Kidney epithelial cell (primary cell): ENCODE measurements around the gene BAHCC1. TPM values are rescaled to one million over a fixed set of nuclear protein-coding genes. Genes with fewer than 3 reads are reported as not detected.
"Not testable (repeated sequence)": the region's sequence is repeated elsewhere in the genome, so short reads cannot be mapped to it uniquely, and the experiment has no call there.

Source experiments
- DNase-seq: peaks from one replicate; pipeline ENCODE4 v3.0.0-alpha.2; 2010; ENCODE audit warnings: low read depth
- H3K27me3 ChIP-seq: 2 replicates; pipeline ENCODE4 v1.6.0; 2011; ENCODE audit warnings: low read length; ENCODE audit not compliant: control insufficient read depth, insufficient read depth
- H3K36me3 ChIP-seq: 2 replicates; pipeline ENCODE4 v1.5.1; 2011; ENCODE audit warnings: low read length; ENCODE audit not compliant: control insufficient read depth, insufficient read depth
- H3K4me3 ChIP-seq: 2 replicates; pipeline ENCODE4 v1.5.1; 2011; ENCODE audit warnings: low read depth, mild to moderate bottlenecking, control low read depth, low read length
- total RNA-seq: library from RNA; depleted of rRNA; stranded (reverse); fragments of >200 nt; gene quantifications from 2 replicates; pipeline ENCODE4 v1.2.3, GENCODE V29; 2015
- TF ChIP-seq, protein P1 (sequence below): IDR thresholded peaks from 2 replicates; pipeline ENCODE4 v1.5.1; 2011; ENCODE audit warnings: mild to moderate bottlenecking, moderate library complexity, low read length, control low read depth, inconsistent platforms; ENCODE audit not compliant: insufficient read depth, poor library complexity, severe bottlenecking

BAHCC1 gene
- total RNA-seq, 1 donor from 2014 or later: 6.6 TPM

DNA sequence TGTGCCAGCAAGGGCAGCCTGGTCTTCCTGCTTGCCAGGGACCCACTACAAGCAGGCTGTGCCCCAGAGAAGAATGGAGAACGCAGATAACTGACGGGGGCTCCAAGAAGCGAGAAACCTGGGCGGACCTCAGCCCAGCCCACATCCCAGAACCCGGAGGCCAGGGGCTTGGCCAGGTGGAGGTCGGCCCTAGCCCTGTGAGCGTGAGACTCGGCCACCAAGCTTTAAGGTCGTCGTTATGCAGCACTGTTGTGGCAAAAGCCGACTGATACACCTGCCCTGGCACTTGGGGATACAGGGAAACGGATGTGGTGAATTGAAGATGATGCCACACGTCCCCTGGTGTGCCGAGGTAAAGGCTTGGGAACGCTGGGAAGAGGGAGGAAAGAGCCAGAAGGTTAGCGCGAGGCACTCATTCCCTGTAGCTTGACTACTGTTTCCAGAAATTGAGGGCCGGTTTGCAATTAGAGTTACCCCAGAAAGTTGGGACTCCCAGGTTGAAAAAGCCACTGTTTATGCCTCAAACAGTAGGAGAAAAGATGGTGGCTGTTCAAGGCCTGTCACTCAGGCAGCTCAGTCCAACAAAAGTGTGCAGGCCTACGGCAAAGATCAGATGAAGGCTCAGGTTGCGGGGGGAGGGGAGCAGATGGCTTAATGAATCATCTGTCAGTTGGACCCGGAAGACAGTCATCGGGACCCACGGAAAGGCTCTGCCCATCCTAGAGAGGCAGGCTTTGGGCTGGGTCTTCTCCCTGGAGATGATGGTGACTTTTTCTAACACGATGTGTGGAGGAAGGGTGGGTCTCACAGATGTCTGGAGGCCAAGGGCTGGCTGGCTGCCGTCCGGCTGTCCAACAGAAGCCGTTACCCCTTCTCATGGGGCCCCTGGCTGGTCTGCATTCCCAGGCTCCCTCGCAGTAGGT is 45.6 kb upstream of the BAHCC1 start:
- TF ChIP-seq, protein P1, sequence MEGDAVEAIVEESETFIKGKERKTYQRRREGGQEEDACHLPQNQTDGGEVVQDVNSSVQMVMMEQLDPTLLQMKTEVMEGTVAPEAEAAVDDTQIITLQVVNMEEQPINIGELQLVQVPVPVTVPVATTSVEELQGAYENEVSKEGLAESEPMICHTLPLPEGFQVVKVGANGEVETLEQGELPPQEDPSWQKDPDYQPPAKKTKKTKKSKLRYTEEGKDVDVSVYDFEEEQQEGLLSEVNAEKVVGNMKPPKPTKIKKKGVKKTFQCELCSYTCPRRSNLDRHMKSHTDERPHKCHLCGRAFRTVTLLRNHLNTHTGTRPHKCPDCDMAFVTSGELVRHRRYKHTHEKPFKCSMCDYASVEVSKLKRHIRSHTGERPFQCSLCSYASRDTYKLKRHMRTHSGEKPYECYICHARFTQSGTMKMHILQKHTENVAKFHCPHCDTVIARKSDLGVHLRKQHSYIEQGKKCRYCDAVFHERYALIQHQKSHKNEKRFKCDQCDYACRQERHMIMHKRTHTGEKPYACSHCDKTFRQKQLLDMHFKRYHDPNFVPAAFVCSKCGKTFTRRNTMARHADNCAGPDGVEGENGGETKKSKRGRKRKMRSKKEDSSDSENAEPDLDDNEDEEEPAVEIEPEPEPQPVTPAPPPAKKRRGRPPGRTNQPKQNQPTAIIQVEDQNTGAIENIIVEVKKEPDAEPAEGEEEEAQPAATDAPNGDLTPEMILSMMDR: no peak
- no peak for DNase-seq
- peaks cover 9% of the 10 kb centered on the region for H3K27me3 ChIP-seq
- no peaks in the 10 kb centered on the region for H3K36me3 ChIP-seq
- no peak overlapping the region for H3K4me3 ChIP-seq

DNA sequence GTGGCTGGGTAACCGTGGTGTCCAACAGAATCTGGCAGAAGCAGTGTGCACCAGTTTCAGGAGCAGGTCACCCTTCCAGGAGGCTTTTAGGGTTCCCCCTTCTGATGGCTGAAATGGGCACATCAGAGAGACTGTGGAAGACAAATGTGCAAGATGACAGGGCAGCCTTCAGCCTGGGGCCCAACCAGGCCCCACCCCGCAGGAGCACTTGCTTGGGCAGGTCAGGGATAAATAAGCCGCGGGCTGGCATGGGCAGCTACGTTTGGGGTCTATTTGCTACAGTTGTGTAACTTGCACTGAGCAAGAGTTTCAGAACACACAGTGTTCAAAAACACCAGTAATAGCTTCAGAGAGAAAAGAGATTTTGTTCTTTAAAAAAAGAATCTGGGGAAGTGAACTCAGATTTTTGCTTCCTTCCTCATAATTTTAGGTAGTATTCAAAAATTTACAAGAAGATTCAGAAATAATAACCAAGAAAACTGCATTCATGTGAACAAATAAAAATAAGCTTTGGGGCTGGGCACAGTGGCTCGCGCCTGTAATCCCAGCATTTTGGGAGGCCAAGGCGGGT is 44.9 kb upstream of the BAHCC1 start:
- H3K36me3 ChIP-seq: no peaks in the 10 kb centered on the region
- no peak overlapping the region for H3K4me3 ChIP-seq
- no peak for DNase-seq
- peaks cover 13% of the 10 kb centered on the region for H3K27me3 ChIP-seq
- TF ChIP-seq, protein P1: no peak

DNA sequence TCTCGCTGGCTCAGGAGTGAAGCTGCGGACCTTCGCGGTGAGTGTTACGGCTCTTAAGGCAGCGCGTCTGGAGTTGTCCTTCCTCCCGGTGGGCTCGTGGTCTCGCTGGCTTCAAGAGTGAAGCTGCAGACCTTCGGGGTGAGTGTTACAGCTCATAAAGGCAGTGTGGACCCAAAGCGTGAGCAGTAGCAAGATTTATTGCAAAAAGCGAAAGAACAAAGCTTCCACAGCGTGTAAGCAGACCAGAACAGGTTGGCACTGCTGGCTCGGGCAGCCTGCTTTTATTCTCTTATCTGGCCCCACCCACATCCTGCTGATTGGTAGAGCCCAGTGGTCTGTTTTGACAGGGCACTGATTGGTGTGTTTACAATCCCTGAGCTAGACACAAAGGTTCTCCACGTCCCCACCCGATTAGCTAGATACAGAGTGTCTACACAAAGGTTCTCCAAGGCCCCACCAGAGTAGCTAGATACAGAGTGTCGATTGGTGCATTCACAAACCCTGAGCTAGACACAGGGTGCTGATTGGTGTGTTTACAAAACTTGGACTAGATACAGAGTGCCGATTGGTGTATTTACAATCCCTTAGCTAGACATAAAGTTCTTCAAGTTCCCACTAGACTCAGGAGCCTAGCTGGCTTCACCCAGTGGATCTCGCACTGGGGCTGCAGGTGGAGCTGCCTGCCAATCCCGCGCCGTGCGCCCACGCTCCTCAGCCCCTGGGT is 43.8 kb upstream of the BAHCC1 start:
- not testable (repeated sequence) for H3K4me3 ChIP-seq, DNase-seq, H3K36me3 ChIP-seq
- H3K27me3 ChIP-seq: peaks cover 13% of the 10 kb centered on the region

DNA sequence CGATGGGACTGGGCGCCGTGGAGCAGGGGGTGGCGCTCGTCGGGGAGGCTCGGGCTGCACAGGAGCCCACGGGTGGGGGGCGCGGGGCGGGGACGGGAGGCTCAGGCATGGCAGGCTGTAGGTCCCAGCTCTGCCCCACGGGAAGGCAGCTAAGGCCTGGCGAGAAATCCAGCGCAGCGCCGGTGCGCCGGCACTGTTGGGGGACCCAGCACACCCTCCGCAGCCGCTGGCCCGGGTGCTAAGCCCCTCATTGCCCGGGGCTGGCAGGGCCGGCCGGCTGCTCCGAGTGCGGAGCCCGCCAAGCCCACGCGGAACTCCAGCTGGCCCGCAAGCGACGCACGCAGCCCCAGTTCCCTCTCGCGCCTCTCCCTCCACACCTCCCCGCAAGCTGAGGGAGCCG is 43.2 kb upstream of the BAHCC1 start:
- peaks cover 13% of the 10 kb centered on the region for H3K27me3 ChIP-seq
- H3K36me3 ChIP-seq, H3K4me3 ChIP-seq, DNase-seq: not testable (repeated sequence)

DNA sequence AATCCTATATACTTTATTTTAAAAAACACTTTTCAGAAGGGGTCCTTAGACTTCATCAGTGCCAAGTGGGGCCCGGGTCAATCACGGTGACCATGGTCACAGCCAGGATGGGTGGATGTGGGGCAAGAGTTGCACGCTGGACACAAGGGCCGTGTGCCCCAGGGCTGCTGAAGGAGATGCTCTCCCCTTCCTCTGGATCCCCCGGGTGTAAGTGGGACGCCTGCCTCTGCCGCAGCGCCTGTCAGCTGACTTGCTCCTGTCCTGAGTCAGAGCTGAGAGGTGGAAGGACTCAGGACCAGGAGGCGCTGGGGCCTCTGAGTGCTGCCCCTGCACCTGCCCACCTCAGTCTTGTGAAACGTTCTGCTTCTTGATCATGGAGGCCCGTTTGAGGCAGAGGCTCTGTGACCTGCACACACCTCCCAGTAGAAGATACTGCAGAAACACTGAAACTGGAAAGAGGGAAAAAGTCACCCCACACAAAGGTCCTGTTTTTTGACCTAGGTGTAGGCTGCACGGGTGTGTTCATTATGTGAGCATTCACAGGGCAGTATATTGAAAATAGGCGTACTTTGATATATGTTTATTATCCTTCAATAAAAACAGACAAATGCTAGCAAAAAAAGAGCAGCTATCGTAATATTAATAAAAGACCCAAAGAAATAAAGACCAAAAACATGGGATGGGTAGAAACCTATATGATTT is 40.9 kb upstream of the BAHCC1 start:
- H3K36me3 ChIP-seq: no peaks in the 10 kb centered on the region
- DNase-seq: no peak
- H3K27me3 ChIP-seq: peaks cover 14% of the 10 kb centered on the region
- TF ChIP-seq, protein P1: no peak
- H3K4me3 ChIP-seq: no peak overlapping the region

DNA sequence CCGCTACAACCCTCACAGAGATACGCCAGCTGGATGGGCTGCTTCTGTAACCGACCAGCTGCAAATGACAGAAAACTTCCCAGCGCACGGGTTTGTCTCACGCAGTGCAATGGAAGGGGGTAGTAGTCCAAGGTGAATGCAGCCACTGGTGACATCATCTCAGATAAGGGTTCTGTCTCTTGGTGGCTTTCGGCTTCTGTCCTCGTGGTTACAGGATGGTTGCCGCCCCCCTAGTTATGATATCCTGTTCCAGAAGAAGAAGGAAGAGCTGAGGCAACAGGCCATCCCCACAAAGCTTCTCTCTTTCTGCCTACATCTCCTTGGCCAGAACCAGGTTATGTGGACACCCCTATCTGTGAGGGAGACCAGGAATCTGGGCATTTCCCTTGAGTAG is 40.3 kb upstream of the BAHCC1 start:
- Histone ChIP-seq H3K27me3 (peaks cover 14% of the 10 kb centered on the region), H3K4me3 (no peak overlapping the region), H3K36me3 (no peaks in the 10 kb centered on the region)
- TF ChIP-seq, protein P1: no peak
- no peak for DNase-seq
